Endothelial cell of hepatic sinusoid (primary cell): ENCODE results near the gene CLEC3B.
"Not testable (repeated sequence)": the region's sequence is repeated elsewhere in the genome, so short reads cannot be mapped to it uniquely, and the experiment has no call there.

Experiments
- in situ Hi-C: cut with HindIII; loops from 2 replicates; pipeline ENCODE4 v1.10.0; 2017; ENCODE audit warnings: low sequenced_read_pairs

The CLEC3B gene

DNA sequence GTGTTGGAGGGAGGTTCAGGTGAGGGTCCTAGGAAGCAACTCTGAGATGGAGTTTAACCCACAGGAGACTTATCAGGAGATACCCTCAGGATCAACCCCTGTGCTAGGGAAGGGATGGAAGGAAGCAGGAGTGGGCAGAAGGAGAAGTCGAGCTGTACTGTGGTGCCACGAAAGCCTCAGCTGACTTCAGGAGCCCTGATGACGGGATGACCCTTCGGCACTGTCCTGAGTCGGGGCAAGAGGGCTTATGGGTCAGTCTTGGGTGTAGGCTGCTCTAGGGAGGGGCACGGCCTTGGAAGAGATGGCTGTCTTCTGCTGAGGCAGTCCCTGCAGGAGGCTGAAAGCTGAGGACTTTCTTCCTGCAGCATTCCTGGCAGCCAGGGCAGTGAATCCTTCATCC lies 7.7 kb downstream of the CLEC3B start:
- in situ Hi-C loops = loop anchor here (25.0 kb wide), 2 partner anchors 479 to 629 kb away; no protein-coding TSS in a partner anchor

DNA sequence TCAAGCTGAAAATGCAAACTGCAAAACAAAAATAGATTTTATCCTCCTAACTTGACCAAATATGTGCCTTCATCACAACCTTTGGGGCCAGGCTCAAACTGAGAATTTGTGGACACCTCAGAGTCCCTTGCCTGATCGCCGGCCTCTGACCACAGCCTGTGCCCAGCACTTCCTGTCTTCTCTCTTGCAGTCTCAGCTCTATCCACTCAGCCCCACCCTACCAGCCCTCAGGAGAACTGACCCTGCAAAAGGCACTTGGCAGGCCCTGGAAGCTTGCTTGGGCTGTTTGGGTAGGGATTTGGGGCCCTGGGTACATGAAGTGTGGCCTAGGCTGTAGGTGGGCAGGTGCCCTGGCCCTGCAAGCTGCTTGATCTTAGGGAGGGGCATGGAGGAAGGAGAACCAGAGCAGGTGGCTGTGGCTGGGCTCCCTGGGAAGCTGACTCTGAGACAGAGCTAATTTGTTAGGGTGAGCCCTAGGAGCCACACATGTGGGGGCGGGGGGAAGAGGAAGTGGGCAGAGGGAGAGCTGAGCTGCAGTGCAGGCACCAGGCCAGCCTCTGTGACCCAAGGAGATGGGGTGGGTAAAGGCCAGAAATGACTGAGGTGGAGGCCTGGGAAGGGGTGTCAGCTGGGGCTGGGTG lies 8.6 kb downstream of the CLEC3B start:
- in situ Hi-C loops = loop anchor here (25.0 kb wide), 2 partner anchors 478 to 628 kb away; no protein-coding TSS in a partner anchor

DNA sequence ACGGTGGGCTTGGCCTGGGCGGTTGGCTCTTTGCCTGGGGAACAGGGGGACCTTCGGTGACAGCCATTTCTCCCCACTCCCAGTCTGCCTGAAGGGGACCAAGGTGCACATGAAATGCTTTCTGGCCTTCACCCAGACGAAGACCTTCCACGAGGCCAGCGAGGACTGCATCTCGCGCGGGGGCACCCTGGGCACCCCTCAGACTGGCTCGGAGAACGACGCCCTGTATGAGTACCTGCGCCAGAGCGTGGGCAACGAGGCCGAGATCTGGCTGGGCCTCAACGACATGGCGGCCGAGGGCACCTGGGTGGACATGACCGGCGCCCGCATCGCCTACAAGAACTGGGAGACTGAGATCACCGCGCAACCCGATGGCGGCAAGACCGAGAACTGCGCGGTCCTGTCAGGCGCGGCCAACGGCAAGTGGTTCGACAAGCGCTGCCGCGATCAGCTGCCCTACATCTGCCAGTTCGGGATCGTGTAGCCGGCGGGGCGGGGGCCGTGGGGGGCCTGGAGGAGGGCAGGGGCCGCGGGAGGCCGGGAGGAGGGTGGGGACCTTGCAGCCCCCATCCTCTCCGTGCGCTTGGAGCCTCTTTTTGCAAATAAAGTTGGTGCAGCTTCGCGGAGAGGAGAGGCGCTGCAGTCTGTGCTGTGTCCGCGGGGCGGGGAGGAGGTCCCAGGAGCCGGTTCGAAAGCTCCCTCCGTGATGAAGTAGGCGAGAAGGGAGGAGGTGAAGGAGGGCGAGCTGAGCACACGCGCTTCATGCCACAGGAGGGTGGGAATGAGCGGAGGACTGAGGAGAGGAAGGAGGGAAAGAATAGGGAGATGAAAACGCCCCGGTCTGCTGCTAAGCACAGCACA lies 9.6 kb downstream of the CLEC3B start:
- in situ Hi-C loops = loop anchor here (25.0 kb wide), 2 partner anchors 477 to 627 kb away; no protein-coding TSS in a partner anchor

GRCh38 chr3:45037720-45038455 lies 11.8 kb downstream of the CLEC3B start:
- in situ Hi-C loops = loop anchor here (25.0 kb wide), 2 partner anchors 474 to 624 kb away; no protein-coding TSS in a partner anchor

- in situ Hi-C loops = loop anchor here (25.0 kb wide), 2 partner anchors 471 to 621 kb away; no protein-coding TSS in a partner anchor
Measured at GRCh38 chr3:45041666-45042065, 15.6 kb downstream of the CLEC3B start.

GRCh38 chr3:45042162-45042561 lies 16.1 kb downstream of the CLEC3B start:
- in situ Hi-C loops = loop anchor here (25.0 kb wide), 2 partner anchors 470 to 620 kb away; no protein-coding TSS in a partner anchor

GRCh38 chr3:45043728-45044299 lies 17.7 kb downstream of the CLEC3B start:
- in situ Hi-C loops = loop anchor here (25.0 kb wide), 2 partner anchors 468 to 618 kb away; no protein-coding TSS in a partner anchor

DNA sequence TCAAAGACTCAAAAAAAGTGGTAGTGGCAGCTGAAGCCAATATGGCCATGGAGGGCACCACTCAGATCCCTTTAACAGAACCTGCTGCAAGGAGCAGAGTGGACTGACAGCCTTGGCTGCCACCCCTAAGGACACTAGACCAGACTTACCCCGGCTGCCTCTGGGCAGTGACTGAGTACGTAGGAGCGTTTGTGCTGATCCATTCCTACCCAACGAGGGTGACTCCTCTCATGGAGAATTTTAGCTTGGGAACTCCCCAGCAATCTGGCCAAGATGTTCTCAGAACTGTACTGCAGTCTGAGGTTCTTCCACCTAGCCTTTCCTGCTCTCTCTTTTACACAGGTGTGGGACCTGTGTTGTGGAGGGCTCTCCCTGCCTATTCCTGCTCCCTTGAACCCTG lies 22.1 kb downstream of the CLEC3B start:
- in situ Hi-C loops = loop anchor here (5.0 to 25.0 kb wide), 3 partner anchors 169 to 614 kb away; no protein-coding TSS in a partner anchor

- in situ Hi-C loops = loop anchor here (5.0 to 25.0 kb wide), 3 partner anchors 167 to 612 kb away; no protein-coding TSS in a partner anchor
Measured at GRCh38 chr3:45049807-45050206, 23.7 kb downstream of the CLEC3B start.

DNA sequence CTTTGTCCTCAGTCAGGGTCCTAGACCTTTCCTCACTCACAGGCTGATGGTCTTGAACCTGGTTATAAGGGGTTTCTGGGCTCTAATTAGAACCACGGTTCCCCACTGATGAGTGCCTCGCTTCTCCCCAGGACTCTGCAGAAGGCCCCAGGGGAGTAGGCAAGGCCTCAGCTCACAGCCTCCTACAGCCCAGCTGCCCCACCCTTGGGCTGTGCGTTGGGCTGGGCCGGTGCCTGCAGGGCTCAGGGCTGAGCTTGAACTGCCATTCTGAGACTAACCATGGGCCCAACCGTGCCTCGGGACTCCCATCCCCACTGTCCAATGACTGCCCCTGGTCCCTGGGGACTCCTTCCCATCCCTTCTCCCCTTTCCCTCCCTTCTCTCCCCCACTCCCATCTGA lies 25.6 kb downstream of the CLEC3B start:
- in situ Hi-C loops = no loop called here

GRCh38 chr3:45053805-45054195 lies 27.7 kb downstream of the CLEC3B start:
- in situ Hi-C loops = not testable (repeated sequence)

DNA sequence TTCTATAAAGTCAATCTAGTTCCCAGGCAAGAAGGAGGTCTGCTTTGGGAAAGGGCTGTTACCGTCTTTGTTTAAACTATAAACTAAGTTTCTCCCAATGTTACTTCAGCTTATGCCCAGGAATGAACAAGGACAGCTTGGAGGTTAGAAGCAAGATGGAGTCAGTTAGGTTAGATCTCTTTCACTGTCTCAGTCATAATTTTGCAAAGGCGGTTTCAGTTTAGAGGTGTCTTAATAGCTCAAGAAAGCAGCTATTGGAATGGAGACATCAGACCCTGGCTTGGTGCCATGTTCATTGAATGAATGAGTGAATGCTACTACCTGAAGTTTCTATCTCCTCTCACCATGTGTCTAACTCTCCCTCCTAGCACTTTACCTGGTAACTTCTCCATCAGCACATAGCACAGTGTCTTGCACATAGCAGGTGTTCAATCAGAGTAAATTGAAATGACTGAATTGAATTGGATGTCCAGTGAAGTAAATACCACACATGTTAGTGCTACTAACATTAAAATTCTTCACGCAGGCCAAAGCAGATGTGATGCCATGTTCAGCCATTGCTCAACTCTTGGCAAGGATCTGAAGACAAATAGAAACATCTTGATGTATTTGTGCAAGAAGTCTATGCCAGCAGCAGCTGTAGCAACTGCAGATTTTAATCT lies 28.2 kb downstream of the CLEC3B start:
- in situ Hi-C loops = no loop called here

GRCh38 chr3:45055032-45055410 lies 28.9 kb downstream of the CLEC3B start:
- in situ Hi-C loops = no loop called here

GRCh38 chr3:45055411-45056143 lies 29.5 kb downstream of the CLEC3B start:
- in situ Hi-C loops = no loop called here

DNA sequence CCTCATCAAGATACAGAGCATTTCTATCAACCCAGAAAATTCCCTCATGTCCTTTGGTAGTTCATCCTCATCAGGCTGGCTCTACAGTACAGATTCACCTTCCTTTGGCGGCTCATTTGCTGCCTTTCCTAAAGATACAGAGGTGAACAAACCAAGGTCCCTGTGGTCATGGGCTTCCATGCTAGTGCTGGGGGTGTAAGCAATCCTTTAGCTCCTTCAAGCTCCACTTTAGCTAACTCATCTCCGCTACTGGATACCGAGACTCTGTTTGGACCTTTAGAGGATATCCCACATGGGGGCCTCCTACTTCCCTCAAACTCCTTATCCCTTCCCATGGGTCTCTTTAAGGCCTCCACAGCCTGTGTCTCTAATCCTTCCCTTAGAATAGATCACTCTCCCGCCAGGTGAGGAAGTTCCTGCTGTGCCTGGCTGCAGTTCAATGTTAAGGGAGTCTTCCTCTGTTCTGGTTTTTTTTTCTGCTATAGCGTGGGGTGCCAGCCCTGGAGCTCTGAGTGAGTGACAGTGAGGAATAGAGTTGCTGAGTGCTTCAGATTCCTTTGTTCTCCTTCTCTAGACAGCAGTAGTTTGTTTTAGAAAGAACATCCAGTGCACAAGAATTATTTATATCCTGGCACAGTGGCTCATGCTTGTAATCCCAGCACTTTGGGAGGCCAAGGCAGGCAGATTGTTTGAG lies 30.7 kb downstream of the CLEC3B start:
- in situ Hi-C loops = no loop called here

- in situ Hi-C loops = no loop called here
Measured at GRCh38 chr3:45057557-45057956, 31.5 kb downstream of the CLEC3B start.

DNA sequence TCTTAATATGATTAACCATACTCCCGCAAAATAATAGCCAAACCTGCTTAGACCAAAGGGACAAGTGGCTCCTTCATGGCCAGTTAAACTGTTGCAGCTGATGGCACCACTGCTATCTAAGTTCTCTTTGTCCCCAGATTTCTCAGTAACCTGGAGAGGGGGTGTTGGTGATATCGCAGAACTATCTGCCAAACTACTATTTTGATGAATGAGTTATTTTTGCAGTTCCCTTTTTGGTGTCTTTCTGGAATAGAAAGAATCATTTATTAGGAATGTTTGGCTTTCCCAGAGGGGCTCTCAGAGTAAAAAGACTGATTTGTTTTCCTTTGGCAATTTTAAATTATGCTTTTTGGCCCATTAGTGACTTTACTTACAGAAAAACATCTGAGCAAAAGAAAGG lies 33.0 kb downstream of the CLEC3B start:
- in situ Hi-C loops = no loop called here

- in situ Hi-C loops = no loop called here
Measured at GRCh38 chr3:45060165-45060892, 34.2 kb downstream of the CLEC3B start.
